Stomach (tissue), 9 donors: Measurements from ENCODE around the gene RHEBL1. TPM values are rescaled to one million over a fixed set of nuclear protein-coding genes. Genes with fewer than 3 reads are reported as not detected.

Source experiments
- DNase-seq, 2 donors: peaks; one replicate each; pipeline versions ENCODE4 v3.0.0 to v3.0.0-alpha.2; 2013 to 2019
- H3K27ac ChIP-seq, 5 donors: fragments of 200-600 bp in 4 of 5; sonication (generic) in 4 of 5; one replicate each; pipeline ENCODE4 v1.5.1; 2013 to 2019; ENCODE audit warnings: mild to moderate bottlenecking in 1 of 5, moderate library complexity in 1 of 5
- H3K27me3 ChIP-seq, 3 donors: fragments of 200-600 bp; sonication (generic); one replicate each; pipeline ENCODE4 v1.5.1; 2017 to 2019; ENCODE audit warnings: mixed run types in 1 of 3
- H3K36me3 ChIP-seq, 4 donors: fragments of 200-600 bp; sonication (generic); 1 replicate in 3 of 4; 2 replicates in 1 of 4; pipeline ENCODE4 v1.5.1; 2016 to 2019
- H3K4me1 ChIP-seq, 4 donors: fragments of 200-600 bp; sonication (generic); one replicate each; pipeline ENCODE4 v1.5.1; 2016 to 2019
- H3K4me3 ChIP-seq, 4 donors: fragments of 200-600 bp; sonication (generic) in 3 of 4; one replicate each; pipeline ENCODE4 v1.5.1; 2016 to 2019; ENCODE audit warnings: mild to moderate bottlenecking in 1 of 4
- H3K9me3 ChIP-seq, 4 donors: fragments of 200-600 bp; sonication (generic); one replicate each; pipeline ENCODE4 v1.5.1; 2016 to 2019
- EP300 ChIP-seq: sonication (generic); formaldehyde crosslinking; IDR thresholded peaks from one replicate; pipeline ENCODE4 v1.6.1; 2017; ENCODE audit warnings: antibody characterized with exemption
- POLR2A ChIP-seq, 4 donors: fragments of 450-650 bp; IDR thresholded peaks; one replicate each; pipeline ENCODE4 v1.6.1; 2016; ENCODE audit warnings: antibody characterized with exemption in 4 of 4, control low read depth in 2 of 4, mild to moderate bottlenecking in 1 of 4, moderate library complexity in 1 of 4
- POLR2AphosphoS5 ChIP-seq, 3 donors: sonication (generic); formaldehyde crosslinking; IDR thresholded peaks; one replicate each; pipeline ENCODE4 v1.6.1; 2016; ENCODE audit warnings: antibody characterized with exemption in 3 of 3
- WGBS, 5 donors: extraction: QIAGEN DNeasy Blood & Tissue Kit in 3 of 5; methylation state at CpG; one replicate each; pipeline versions ENCODE4 v1.1.5 to v1.1.7; 2013 to 2018; 5-methylcytosine and 5-hydroxymethylcytosine counted together
- intact Hi-C: fragments of 100-400 bp; cut with DNase I; formaldehyde crosslinking; loops from one replicate; pipeline ENCODE4 v1.15.1; 2023; ENCODE audit warnings: low total_unique reads
- polyA plus RNA-seq, 3 donors: library from polyadenylated mRNA; stranded (reverse); fragments of 200-250 nt; gene quantifications; one replicate each; pipeline ENCODE4 v1.2.3, GENCODE V29; 2013
- total RNA-seq, 5 donors: library from RNA; depleted of rRNA; stranded (reverse); fragments of >200 nt; gene quantifications; one replicate each; pipeline versions ENCODE4 v1.1.0 to v1.2.3, GENCODE V29; 2014 to 2016
- TF ChIP-seq, protein P1 (sequence below), 7 experiments: fragments of 450-650 bp in 4 of 7; fragments of 200-600 bp in 3 of 7; sonication (generic) in 3 of 7; IDR thresholded peaks; one replicate each; pipeline ENCODE4 v1.5.1; 2016 to 2019; ENCODE audit warnings: antibody characterized with exemption in 7 of 7, control low read depth in 2 of 7, mild to moderate bottlenecking in 1 of 7
- donor health status: healthy with polysubstance abuse.
- donor health status: Bipolar disorder and iron deficiency.
- donor health status: healthy.

RHEBL1 gene
- total and polyA plus RNA-seq, 8 donors: 0.75 to 1.0 TPM; not detected in 6

DNA sequence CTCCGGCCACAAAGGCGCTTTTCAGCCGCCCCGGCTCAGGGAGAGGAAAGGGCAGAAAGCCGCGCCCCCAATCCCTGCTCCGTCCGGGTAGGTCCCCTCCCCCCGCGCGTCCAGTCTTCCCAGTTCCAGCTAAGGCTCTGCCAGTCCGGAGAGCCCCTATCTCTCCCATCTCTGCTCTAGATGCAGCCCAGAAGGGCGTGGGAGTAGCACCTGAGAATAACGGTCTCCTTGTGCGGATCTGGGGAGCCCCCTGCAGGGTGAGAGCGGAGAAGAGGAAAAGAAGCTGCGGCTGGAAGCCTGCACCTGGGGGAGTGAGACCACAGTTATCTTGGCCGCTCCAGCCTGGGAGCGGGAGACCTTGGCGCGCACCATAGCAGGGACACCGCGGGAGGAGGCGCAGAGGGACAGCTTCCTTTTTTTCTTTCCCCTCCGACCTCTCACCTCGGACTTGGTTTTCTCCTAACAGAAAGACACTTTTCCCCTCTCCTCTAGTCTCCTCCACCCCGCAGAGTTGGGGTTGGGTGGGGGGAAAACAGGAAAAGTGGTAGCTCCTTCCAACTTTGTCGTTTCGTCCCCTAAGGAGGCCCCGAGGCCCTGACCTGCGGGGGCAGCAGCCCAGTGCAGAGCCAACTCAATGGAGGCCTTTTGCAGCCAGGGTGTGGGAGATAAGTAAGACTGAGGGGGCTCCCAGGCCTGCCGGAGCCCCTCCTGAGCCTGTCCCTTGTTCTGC lies 22.5 kb upstream of the RHEBL1 start:
- Histone ChIP-seq H3K4me3 (peak overlapping the region; percentile 18 to 33 (median 24)), H3K4me1 (peaks cover 43 to 73% (median 64%) of the 10 kb centered on the region in 4 donors), H3K36me3 (peaks cover 4 to 9% (median 8%) of the 10 kb centered on the region in 4 donors), H3K27me3 (peaks cover 30 to 70% (median 61%) of the 10 kb centered on the region in 3 donors), H3K27ac (peak overlapping the region in 1 of 5 donors; percentile 21), H3K9me3 (no peaks in the 10 kb centered on the region)
- intact Hi-C loops: no loop called here
- no peak for TF ChIP-seq POLR2AphosphoS5 (IDR thresholded peaks at IDR 0.05)
- no peak for TF ChIP-seq EP300
- TF ChIP-seq, protein P1, sequence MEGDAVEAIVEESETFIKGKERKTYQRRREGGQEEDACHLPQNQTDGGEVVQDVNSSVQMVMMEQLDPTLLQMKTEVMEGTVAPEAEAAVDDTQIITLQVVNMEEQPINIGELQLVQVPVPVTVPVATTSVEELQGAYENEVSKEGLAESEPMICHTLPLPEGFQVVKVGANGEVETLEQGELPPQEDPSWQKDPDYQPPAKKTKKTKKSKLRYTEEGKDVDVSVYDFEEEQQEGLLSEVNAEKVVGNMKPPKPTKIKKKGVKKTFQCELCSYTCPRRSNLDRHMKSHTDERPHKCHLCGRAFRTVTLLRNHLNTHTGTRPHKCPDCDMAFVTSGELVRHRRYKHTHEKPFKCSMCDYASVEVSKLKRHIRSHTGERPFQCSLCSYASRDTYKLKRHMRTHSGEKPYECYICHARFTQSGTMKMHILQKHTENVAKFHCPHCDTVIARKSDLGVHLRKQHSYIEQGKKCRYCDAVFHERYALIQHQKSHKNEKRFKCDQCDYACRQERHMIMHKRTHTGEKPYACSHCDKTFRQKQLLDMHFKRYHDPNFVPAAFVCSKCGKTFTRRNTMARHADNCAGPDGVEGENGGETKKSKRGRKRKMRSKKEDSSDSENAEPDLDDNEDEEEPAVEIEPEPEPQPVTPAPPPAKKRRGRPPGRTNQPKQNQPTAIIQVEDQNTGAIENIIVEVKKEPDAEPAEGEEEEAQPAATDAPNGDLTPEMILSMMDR (IDR thresholded peaks at IDR 0.05): no peak
- TF ChIP-seq POLR2A (IDR thresholded peaks at IDR 0.05): no peak
- DNase-seq: peak in 1 of 2 donors; percentile 66
- WGBS, 5 donors: 2 to 8% (median 4%) methylated on average over 32 of the region's 32 CpGs

DNA sequence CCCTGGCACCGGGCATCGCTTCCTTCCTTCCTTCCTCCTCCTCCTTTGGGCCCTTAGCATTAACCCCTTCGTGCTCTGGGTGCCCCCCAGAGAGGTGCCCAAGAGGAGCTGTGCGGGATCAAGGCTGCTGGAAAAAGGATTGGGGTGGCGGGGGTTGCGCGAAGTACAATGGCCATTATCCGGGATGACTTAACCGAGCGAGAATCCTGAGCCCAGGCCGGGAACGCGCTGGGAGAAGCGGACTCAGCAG lies 22.0 kb upstream of the RHEBL1 start:
- WGBS, 5 donors: 1 to 6% (median 4%) methylated on average over 14 of the region's 14 CpGs
- Histone ChIP-seq H3K9me3 (no peaks in the 10 kb centered on the region), H3K36me3 (peaks cover 0 to 4% (median 3%) of the 10 kb centered on the region in 4 donors), H3K4me1 (peaks cover 43 to 73% (median 64%) of the 10 kb centered on the region in 4 donors), H3K27ac (peak overlapping the region in 1 of 5 donors; percentile 21), H3K27me3 (peaks cover 30 to 70% (median 61%) of the 10 kb centered on the region in 3 donors), H3K4me3 (peak overlapping the region in 3 of 4 donors; percentile 18 to 33 (median 23))
- intact Hi-C loops: no loop called here
- TF ChIP-seq POLR2AphosphoS5 (IDR thresholded peaks at IDR 0.05): no peak
- no peak for TF ChIP-seq POLR2A (IDR thresholded peaks at IDR 0.05)
- TF ChIP-seq, protein P1 (IDR thresholded peaks at IDR 0.05): no peak
- TF ChIP-seq EP300: no peak
- DNase-seq: no peak

DNA sequence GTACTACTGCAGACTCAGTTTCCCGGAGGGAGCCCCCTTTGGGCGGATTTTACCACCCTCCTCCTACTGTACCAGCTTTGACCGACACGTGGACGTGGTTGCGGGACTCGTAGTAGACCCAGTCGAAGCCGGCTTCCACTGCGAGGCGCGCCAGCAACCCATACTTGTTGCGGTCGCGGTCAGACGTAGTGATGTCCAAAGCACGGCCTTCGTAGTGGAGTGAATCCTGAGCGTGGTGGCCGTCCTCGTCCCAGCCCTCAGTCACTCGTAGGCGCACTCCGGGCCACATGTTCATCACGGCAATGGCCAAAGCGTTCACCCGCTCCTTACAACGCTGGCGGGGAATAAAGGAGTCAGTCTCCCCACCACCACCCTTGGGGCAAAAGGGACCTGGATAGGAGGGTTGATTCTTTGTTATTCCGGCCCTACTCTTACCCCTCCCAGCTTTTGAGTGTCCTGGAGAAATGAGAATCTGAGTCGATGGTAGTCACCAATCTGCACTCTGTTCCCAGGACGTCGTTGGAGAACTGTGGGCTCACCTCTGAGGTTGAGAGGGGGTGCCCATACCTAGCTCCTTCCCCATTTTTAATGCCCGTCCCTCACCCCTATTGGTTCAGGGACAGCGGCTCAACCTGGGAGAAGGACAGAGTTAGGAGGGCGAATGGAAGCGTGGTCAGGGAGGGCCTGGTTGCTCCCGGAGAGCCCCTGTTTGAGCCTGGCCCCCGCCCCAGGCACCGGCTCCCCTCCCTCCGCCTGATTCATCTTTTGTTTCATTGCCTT lies 21.5 kb upstream of the RHEBL1 start:
- no peak for TF ChIP-seq POLR2A (IDR thresholded peaks at IDR 0.05)
- TF ChIP-seq POLR2AphosphoS5 (IDR thresholded peaks at IDR 0.05): no peak
- TF ChIP-seq, protein P1 (IDR thresholded peaks at IDR 0.05): no peak
- no peak for TF ChIP-seq EP300
- no peaks in the 10 kb centered on the region for H3K9me3 ChIP-seq
- no peak for DNase-seq
- intact Hi-C loops: no loop called here
- no peaks in the 10 kb centered on the region for H3K36me3 ChIP-seq
- peaks cover 43 to 73% (median 64%) of the 10 kb centered on the region in 4 donors for H3K4me1 ChIP-seq
- no peak overlapping the region for H3K27ac ChIP-seq
- peaks cover 30 to 70% (median 61%) of the 10 kb centered on the region in 3 donors for H3K27me3 ChIP-seq
- 18 to 39% (median 24%) methylated on average over 20 to 41 of the region's 41 CpGs for WGBS, 5 donors
- H3K4me3 ChIP-seq: peak overlapping the region in 3 of 4 donors; percentile 18 to 33 (median 23)
